Endothelial cell of umbilical vein (primary cell): ENCODE measurements around the gene ACSS2.

Experiments used
- CTCF ChIP-seq, 2 donors: IDR thresholded peaks; 1 replicate in 1 of 2; 2 replicates in 1 of 2; pipeline ENCODE4 v1.5.1; 2011; ENCODE audit warnings: low read length in 2 of 2, mild to moderate bottlenecking in 2 of 2, moderate library complexity in 2 of 2, control low read depth in 1 of 2, inconsistent platforms in 1 of 2, low read depth in 1 of 2; ENCODE audit not compliant: insufficient read depth in 1 of 2; ENCODE audit errors: extremely low read depth in 1 of 2
- JUN ChIP-seq: IDR thresholded peaks from 2 replicates; pipeline ENCODE4 v1.6.1; 2011; ENCODE audit warnings: borderline replicate concordance, low read depth; ENCODE audit not compliant: insufficient read length, insufficient read depth
- MAX ChIP-seq: IDR thresholded peaks from 2 replicates; pipeline ENCODE4 v1.6.1; 2011; ENCODE audit not compliant: insufficient read depth, insufficient read length
- POLR2A ChIP-seq: IDR thresholded peaks from 2 replicates; pipeline ENCODE4 v1.6.1; 2012; ENCODE audit warnings: low read depth, mild to moderate bottlenecking, control low read depth, low read length
- POLR2AphosphoS5 ChIP-seq: IDR thresholded peaks from 2 replicates; pipeline ENCODE4 v1.6.1; 2012; ENCODE audit warnings: low read depth, mild to moderate bottlenecking, control low read depth, low read length, moderate library complexity; ENCODE audit not compliant: insufficient read depth

- TF ChIP-seq POLR2A (no peak), MAX (no peak), CTCF (IDR thresholded peaks at IDR 0.05; ENCODE audit: extremely low read depth in 1 of 2, insufficient read depth in 1 of 2, low read depth in 1 of 2, low read length in 2 of 2) (no peak), POLR2AphosphoS5 (no peak), JUN (no peak)
These were observed 97.8 kb downstream of the ACSS2 start for GRCh38 chr20:34974246-34974645.
